HG03342 (cell line): Measurements from ENCODE around the gene KCTD12.

ENCODE experiments used
- ATAC-seq: cut with Tn5 transposase; IDR thresholded peaks from one replicate; pipeline ENCODE4 v1.9.1; 2021; ENCODE audit warnings: mild to moderate bottlenecking, moderate library complexity; ENCODE audit not compliant: unreplicated experiment

Gene KCTD12

GRCh38 chr13:76860706-76861105 lies 25.5 kb downstream of the KCTD12 start:
- no peak for ATAC-seq

GRCh38 chr13:76854894-76855293 lies 31.3 kb downstream of the KCTD12 start:
- no peak for ATAC-seq

GRCh38 chr13:76853921-76854608 lies 32.1 kb downstream of the KCTD12 start:
- no peak for ATAC-seq

GRCh38 chr13:76853481-76853880 lies 32.7 kb downstream of the KCTD12 start:
- no peak for ATAC-seq

- no peak for ATAC-seq
These were observed 33.2 kb downstream of the KCTD12 start for GRCh38 chr13:76852986-76853385.

GRCh38 chr13:76851961-76852360 lies 34.2 kb downstream of the KCTD12 start:
- no peak for ATAC-seq

GRCh38 chr13:76849493-76849892 lies 36.7 kb downstream of the KCTD12 start:
- no peak for ATAC-seq

GRCh38 chr13:76848596-76848995 lies 37.6 kb downstream of the KCTD12 start:
- ATAC-seq: no peak

- ATAC-seq: no peak
These were observed 39.8 kb downstream of the KCTD12 start for GRCh38 chr13:76846363-76846762.

GRCh38 chr13:76845865-76846264 lies 40.3 kb downstream of the KCTD12 start:
- ATAC-seq: no peak

GRCh38 chr13:76845367-76845766 lies 40.8 kb downstream of the KCTD12 start:
- no peak for ATAC-seq

- ATAC-seq: no peak
These were observed 48.4 kb downstream of the KCTD12 start for GRCh38 chr13:76837801-76838200.

- ATAC-seq: no peak
These were observed 49.9 kb downstream of the KCTD12 start for GRCh38 chr13:76836311-76836710.

GRCh38 chr13:76833441-76833954 lies 52.7 kb downstream of the KCTD12 start:
- no peak for ATAC-seq

GRCh38 chr13:76832258-76832988 lies 53.8 kb downstream of the KCTD12 start:
- no peak for ATAC-seq

GRCh38 chr13:76830805-76831204 lies 55.4 kb downstream of the KCTD12 start:
- no peak for ATAC-seq
